Trophoblast cell (in vitro differentiated cells and primary cell): ENCODE data around the gene HHAT.

Source experiments
- DNase-seq, 2 donors: peaks; one replicate each; pipeline ENCODE4 v3.0.0-alpha.2; 2016
- H2AFZ ChIP-seq: 2 replicates; pipeline ENCODE4 v1.6.1; 2013; ENCODE audit warnings: low read length, moderate library complexity, mild to moderate bottlenecking; ENCODE audit not compliant: insufficient read depth, poor library complexity
- H2AK5ac ChIP-seq: 2 replicates; pipeline ENCODE4 v1.6.1; 2013; ENCODE audit warnings: mild to moderate bottlenecking, low read length
- H2BK120ac ChIP-seq: 2 replicates; pipeline ENCODE4 v1.6.1; 2013; ENCODE audit warnings: low read length, mild to moderate bottlenecking, moderate library complexity; ENCODE audit not compliant: insufficient read depth, poor library complexity
- H2BK12ac ChIP-seq: 2 replicates; pipeline ENCODE4 v1.6.1; 2013; ENCODE audit warnings: mild to moderate bottlenecking, low read length, moderate library complexity
- H2BK5ac ChIP-seq: 2 replicates; pipeline ENCODE4 v1.6.1; 2013; ENCODE audit warnings: low read length, low read depth, moderate library complexity, mild to moderate bottlenecking; ENCODE audit not compliant: poor library complexity
- H3K14ac ChIP-seq: 2 replicates; pipeline ENCODE4 v1.6.1; 2013; ENCODE audit warnings: mild to moderate bottlenecking, low read length
- H3K18ac ChIP-seq: 2 replicates; pipeline ENCODE4 v1.6.1; 2013; ENCODE audit warnings: mild to moderate bottlenecking, low read length
- H3K23ac ChIP-seq: 2 replicates; pipeline ENCODE4 v1.6.1; 2013; ENCODE audit warnings: low read length
- H3K27ac ChIP-seq: 2 replicates; pipeline ENCODE4 v1.5.1; 2013; ENCODE audit warnings: low read depth, mild to moderate bottlenecking, inconsistent platforms, low read length, moderate library complexity
- H3K27me3 ChIP-seq: 2 replicates; pipeline ENCODE4 v1.6.1; 2013; ENCODE audit warnings: inconsistent platforms, mild to moderate bottlenecking, low read length, moderate library complexity; ENCODE audit not compliant: insufficient read depth
- H3K36me3 ChIP-seq, 2 experiments: 1 replicate in 1 of 2; 2 replicates in 1 of 2; pipeline ENCODE4 v1.6.1; 2013; ENCODE audit warnings: low read length in 2 of 2, mild to moderate bottlenecking in 2 of 2, moderate library complexity in 1 of 2; ENCODE audit not compliant: insufficient read depth in 2 of 2, control insufficient read depth in 1 of 2
- H3K4ac ChIP-seq: 2 replicates; pipeline ENCODE4 v1.6.1; 2013; ENCODE audit warnings: low read depth, mild to moderate bottlenecking, low read length, moderate library complexity
- H3K4me1 ChIP-seq, 2 experiments: 1 replicate in 1 of 2; 2 replicates in 1 of 2; pipeline ENCODE4 v1.6.1; 2013; ENCODE audit warnings: low read length in 2 of 2, mild to moderate bottlenecking in 2 of 2, moderate library complexity in 1 of 2; ENCODE audit not compliant: insufficient read depth in 2 of 2, control insufficient read depth in 1 of 2
- H3K4me2 ChIP-seq: 2 replicates; pipeline ENCODE4 v1.6.1; 2013; ENCODE audit warnings: inconsistent platforms, mild to moderate bottlenecking, low read length, moderate library complexity
- H3K4me3 ChIP-seq: 2 replicates; pipeline ENCODE4 v1.5.1; 2013; ENCODE audit warnings: mild to moderate bottlenecking, low read depth, low read length, inconsistent platforms
- H3K79me1 ChIP-seq: one replicate; pipeline ENCODE4 v1.6.1; 2013; ENCODE audit warnings: low read length
- H3K79me2 ChIP-seq: 2 replicates; pipeline ENCODE4 v1.6.1; 2013; ENCODE audit warnings: low read length, mild to moderate bottlenecking; ENCODE audit not compliant: control insufficient read depth, insufficient read depth, poor library complexity
- H3K9ac ChIP-seq: 2 replicates; pipeline ENCODE4 v1.6.1; 2013; ENCODE audit warnings: mild to moderate bottlenecking, low read length
- H3K9me3 ChIP-seq: 2 replicates; pipeline ENCODE4 v1.6.1; 2013; ENCODE audit warnings: low read depth, mild to moderate bottlenecking, control low read depth, inconsistent platforms, low read length; ENCODE audit not compliant: insufficient read depth
- H4K12ac ChIP-seq: 2 replicates; pipeline ENCODE4 v1.6.1; 2013; ENCODE audit warnings: low read depth, mild to moderate bottlenecking, low read length, moderate library complexity
- H4K8ac ChIP-seq: 2 replicates; pipeline ENCODE4 v1.6.1; 2013; ENCODE audit warnings: low read depth, mild to moderate bottlenecking, low read length, moderate library complexity
- H4K91ac ChIP-seq: one replicate; pipeline ENCODE4 v1.6.1; 2013; ENCODE audit warnings: low read depth, mild to moderate bottlenecking, low read length, moderate library complexity
- WGBS: extraction: QIAGEN DNeasy Blood & Tissue Kit; methylation state at CpG from one replicate; pipeline ENCODE4 v1.1.7; 2013; ENCODE audit warnings: missing lambda C conversion rate; ENCODE audit not compliant: insufficient read length, insufficient coverage; ENCODE audit errors: extremely low coverage; 5-methylcytosine and 5-hydroxymethylcytosine counted together

Gene HHAT

DNA sequence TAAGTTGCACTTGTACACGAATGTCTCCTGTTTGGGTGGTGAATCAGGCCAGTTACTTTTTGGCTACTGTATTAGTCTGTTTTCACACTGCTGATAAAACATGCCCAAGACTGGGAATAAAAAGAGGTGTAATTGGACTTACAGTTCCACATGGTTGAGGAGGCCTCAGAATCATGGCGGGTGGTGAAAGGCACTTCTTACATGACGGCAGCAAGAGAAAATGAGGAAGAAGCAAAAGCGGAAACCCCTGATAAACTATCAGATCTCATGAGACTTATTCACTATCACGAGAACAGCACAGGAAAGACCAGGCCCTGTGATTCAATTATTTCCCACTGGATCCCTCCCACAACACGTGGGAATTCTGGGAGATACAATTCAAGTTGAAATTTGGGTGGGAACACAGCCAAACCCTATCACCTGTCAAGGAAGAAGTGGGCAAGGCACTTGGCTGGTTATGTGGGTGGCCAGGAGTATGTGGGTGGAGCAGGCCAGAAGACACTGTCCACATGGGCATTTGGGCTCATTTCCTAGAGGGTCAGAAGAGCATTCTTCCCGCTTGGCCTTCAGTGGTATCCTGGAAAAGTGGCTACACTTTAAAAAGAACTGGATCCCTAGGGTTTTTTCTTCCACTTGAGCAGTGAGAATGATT is 228.8 kb downstream of the HHAT start:
- no peak overlapping the region for H3K27ac ChIP-seq
- WGBS, result no CpG with 5 or more reads among the region's 7 CpGs

DNA sequence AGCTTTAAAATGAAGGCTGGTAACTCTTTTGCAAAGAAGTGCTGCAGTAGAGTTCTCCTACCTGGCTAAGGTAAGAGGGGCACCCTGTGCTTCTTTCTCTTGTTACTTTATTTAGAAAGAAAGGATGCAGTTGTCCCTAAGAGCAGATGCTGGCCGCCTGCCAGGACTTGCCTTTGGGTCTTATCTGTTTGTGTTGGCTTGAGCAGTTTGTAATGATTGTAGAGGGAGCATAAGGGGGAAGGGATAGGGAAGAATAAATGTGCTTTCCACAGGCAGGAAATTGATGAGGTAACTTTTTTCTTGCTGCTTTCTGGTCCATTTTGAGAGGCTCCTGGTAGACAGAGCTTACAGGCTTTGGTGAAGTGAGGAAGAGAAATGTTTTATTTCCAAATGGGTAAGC is 229.6 kb downstream of the HHAT start:
- H2BK12ac ChIP-seq, result no peak overlapping the region
- no peaks in the 10 kb centered on the region for H3K79me1 ChIP-seq
- WGBS, result no CpG with 5 or more reads among the region's 1 CpG
- H3K9me3 ChIP-seq, result no peaks in the 10 kb centered on the region
- DNase-seq, result no peak
- no peak overlapping the region for H3K14ac ChIP-seq
- H4K12ac ChIP-seq, result no peak overlapping the region
- no peaks in the 10 kb centered on the region for H3K4me1 ChIP-seq
- no peak overlapping the region for H3K23ac ChIP-seq
- H3K79me2 ChIP-seq, result no peaks in the 10 kb centered on the region
- H3K4me3 ChIP-seq, result no peak overlapping the region
- H3K36me3 ChIP-seq, result no peaks in the 10 kb centered on the region
- no peak overlapping the region for H2BK120ac ChIP-seq
- no peak overlapping the region for H3K18ac ChIP-seq
- H2AK5ac ChIP-seq, result no peak overlapping the region
- H3K27me3 ChIP-seq, result no peaks in the 10 kb centered on the region
- no peak overlapping the region for H2BK5ac ChIP-seq
- H2AFZ ChIP-seq, result no peak overlapping the region
- H3K27ac ChIP-seq, result no peak overlapping the region
- H3K4ac ChIP-seq, result no peak overlapping the region
- H3K4me2 ChIP-seq, result no peak overlapping the region
- no peak overlapping the region for H4K91ac ChIP-seq
- no peak overlapping the region for H3K9ac ChIP-seq
- H4K8ac ChIP-seq, result no peak overlapping the region

More for the DNA sequence above, 228.8 kb downstream of the HHAT start:
- Histone ChIP-seq H3K4ac (no peak overlapping the region), H3K23ac (no peak overlapping the region), H2AFZ (no peak overlapping the region), H3K27me3 (no peaks in the 10 kb centered on the region), H2BK5ac (no peak overlapping the region), H3K18ac (no peak overlapping the region), H3K4me2 (no peak overlapping the region), H3K36me3 (no peaks in the 10 kb centered on the region), H2BK120ac (no peak overlapping the region), H4K8ac (no peak overlapping the region), H4K12ac (no peak overlapping the region), H3K4me1 (no peaks in the 10 kb centered on the region), H3K4me3 (no peak overlapping the region), H2AK5ac (no peak overlapping the region), H2BK12ac (no peak overlapping the region), H3K9me3 (no peaks in the 10 kb centered on the region), H4K91ac (no peak overlapping the region), H3K9ac (no peak overlapping the region), H3K79me1 (no peaks in the 10 kb centered on the region), H3K14ac (no peak overlapping the region), H3K79me2 (no peaks in the 10 kb centered on the region)
- DNase-seq, result no peak

DNA sequence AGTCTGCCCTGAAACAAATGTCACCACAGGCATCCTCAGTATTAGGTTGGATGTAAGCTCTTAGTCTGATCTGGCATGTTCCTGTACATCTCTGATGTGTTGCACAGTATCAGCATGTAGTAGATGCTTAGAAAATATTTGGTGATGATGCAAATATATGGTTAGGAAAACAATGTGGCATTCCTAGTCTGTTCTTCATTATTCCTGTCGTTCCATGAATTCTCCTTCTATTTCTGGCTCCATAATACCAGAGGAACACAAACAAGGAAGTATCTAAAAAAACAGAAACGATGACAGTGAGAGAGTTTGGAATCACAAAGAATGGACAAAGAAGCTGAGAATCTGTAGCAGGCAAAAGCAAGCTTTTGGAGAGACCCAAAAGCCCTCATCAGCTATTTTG is 236.6 kb downstream of the HHAT start:
- Histone ChIP-seq H3K27me3 (no peaks in the 10 kb centered on the region), H3K36me3 (no peaks in the 10 kb centered on the region), H4K91ac (no peak overlapping the region), H3K4me3 (no peak overlapping the region), H2BK120ac (no peak overlapping the region), H4K8ac (no peak overlapping the region), H3K4me2 (no peak overlapping the region), H3K14ac (no peak overlapping the region), H3K79me2 (no peaks in the 10 kb centered on the region), H4K12ac (no peak overlapping the region), H2AFZ (no peak overlapping the region), H3K27ac (no peak overlapping the region), H3K4ac (no peak overlapping the region), H3K79me1 (no peaks in the 10 kb centered on the region), H3K18ac (no peak overlapping the region), H2AK5ac (no peak overlapping the region), H2BK5ac (no peak overlapping the region), H3K9me3 (no peaks in the 10 kb centered on the region), H2BK12ac (no peak overlapping the region), H3K4me1 (no peaks in the 10 kb centered on the region), H3K9ac (no peak overlapping the region), H3K23ac (no peak overlapping the region)
- DNase-seq, result peak in 1 of 2 donors; percentile 51
- WGBS, result no CpG with 5 or more reads among the region's 2 CpGs

DNA sequence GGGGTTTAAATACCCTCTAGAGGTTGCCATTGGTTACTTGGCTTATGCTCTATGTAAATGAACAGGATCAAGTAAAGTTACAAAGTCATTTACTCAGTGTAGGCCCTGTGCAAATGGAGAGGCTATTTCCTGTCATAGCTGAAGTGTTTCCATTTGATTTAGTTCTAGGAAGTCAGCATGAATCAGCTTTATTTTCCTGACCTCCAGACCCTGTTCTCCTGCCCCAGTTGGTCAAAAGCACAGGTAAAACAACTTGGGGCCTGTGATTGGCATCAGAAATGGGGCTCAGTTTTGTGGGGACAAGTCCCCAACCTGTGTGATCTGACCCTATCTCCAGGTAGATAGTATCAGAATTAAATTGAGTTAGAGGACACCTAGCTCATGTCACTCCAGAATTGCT is 239.9 kb downstream of the HHAT start:
- no peak overlapping the region for H3K4me3 ChIP-seq
- H3K27me3 ChIP-seq, result no peaks in the 10 kb centered on the region
- H3K27ac ChIP-seq, result no peak overlapping the region
- no peak overlapping the region for H4K91ac ChIP-seq
- H2AFZ ChIP-seq, result no peak overlapping the region
- H3K23ac ChIP-seq, result no peak overlapping the region
- H3K79me2 ChIP-seq, result no peaks in the 10 kb centered on the region
- H2AK5ac ChIP-seq, result no peak overlapping the region
- H3K4me1 ChIP-seq, result no peaks in the 10 kb centered on the region
- H3K36me3 ChIP-seq, result no peaks in the 10 kb centered on the region
- H2BK12ac ChIP-seq, result no peak overlapping the region
- no peaks in the 10 kb centered on the region for H3K9me3 ChIP-seq
- no peak for DNase-seq
- H3K4ac ChIP-seq, result no peak overlapping the region
- no peak overlapping the region for H2BK120ac ChIP-seq
- H3K14ac ChIP-seq, result no peak overlapping the region
- no peaks in the 10 kb centered on the region for H3K79me1 ChIP-seq
- no peak overlapping the region for H3K9ac ChIP-seq
- H2BK5ac ChIP-seq, result no peak overlapping the region
- H4K12ac ChIP-seq, result no peak overlapping the region
- no peak overlapping the region for H3K18ac ChIP-seq
- H4K8ac ChIP-seq, result no peak overlapping the region
- H3K4me2 ChIP-seq, result no peak overlapping the region
